WTC11 (cell line): Measurements from ENCODE around the gene INVS. TPM values are rescaled to one million over a fixed set of nuclear protein-coding genes. Genes with fewer than 3 reads are reported as not detected.

Source experiments
- ATAC-seq: fragments of 200-7000 bp; cut with Tn5 transposase; 2 replicates; pipeline ENCODE4 v1.10.0; 2021; ENCODE audit warnings: mild to moderate bottlenecking, moderate library complexity
- CTCF ChIA-PET: fragments of 300-600 bp; sonication (Branson Sonifier 250); formaldehyde crosslinking; loops from one replicate; lab custom pipeline; 2021; ENCODE audit warnings: antibody characterized with exemption; lab: Charles Lee
- POLR2A ChIA-PET: fragments of 350-600 bp; sonication (Branson Sonifier 250); formaldehyde crosslinking; loops from one replicate; lab custom pipeline; 2021; ENCODE audit warnings: antibody characterized with exemption; lab: Charles Lee
- DNase-seq: peaks from one replicate; pipeline ENCODE4 v3.0.0; 2021; ENCODE audit warnings: low spot score
- H3K27ac Mint-ChIP-seq: 2 replicates; pipeline ENCODE4 v1.8.0; 2021; ENCODE audit warnings: mixed read lengths
- H3K27me3 Mint-ChIP-seq: 2 replicates; pipeline ENCODE4 v1.8.0; 2021; ENCODE audit warnings: low read depth, mild to moderate bottlenecking, moderate library complexity, mixed read lengths
- H3K36me3 Mint-ChIP-seq: 2 replicates; pipeline ENCODE4 v1.8.0; 2021; ENCODE audit warnings: mixed read lengths
- H3K4me1 Mint-ChIP-seq: 2 replicates; pipeline ENCODE4 v1.8.0; 2022; ENCODE audit warnings: mixed read lengths
- H3K4me3 Mint-ChIP-seq: 2 replicates; pipeline ENCODE4 v1.8.0; 2021; ENCODE audit warnings: mild to moderate bottlenecking, moderate library complexity, mixed read lengths
- H3K9me3 Mint-ChIP-seq: 2 replicates; pipeline ENCODE4 v1.8.0; 2021; ENCODE audit warnings: mixed read lengths
- CDX4 ChIP-seq: fragments of 250-450 bp; sonication (Bioruptor Pico); IDR thresholded peaks from 2 replicates; pipeline ENCODE4 v1.9.0; 2021; ENCODE audit warnings: moderate library complexity, mild to moderate bottlenecking, inconsistent platforms, borderline replicate concordance
- CREM ChIP-seq: sonication (generic); formaldehyde crosslinking; IDR thresholded peaks from 2 replicates; pipeline ENCODE4 v1.8.1; 2022; ENCODE audit warnings: mild to moderate bottlenecking, missing genetic modification reagents, moderate library complexity
- FOXP1 ChIP-seq: sonication (generic); formaldehyde crosslinking; IDR thresholded peaks from 2 replicates; pipeline ENCODE4 v1.8.0; 2022; ENCODE audit warnings: missing genetic modification reagents, mild to moderate bottlenecking, moderate library complexity, borderline replicate concordance
- GRHL2 ChIP-seq: fragments of 250-450 bp; sonication (Bioruptor Pico); IDR thresholded peaks from 2 replicates; pipeline ENCODE4 v1.8.0; 2022; ENCODE audit warnings: mild to moderate bottlenecking, moderate library complexity; ENCODE audit not compliant: insufficient replicate concordance, severe bottlenecking
- HMGA2 ChIP-seq: fragments of 250-450 bp; sonication (Bioruptor Pico); IDR thresholded peaks from 2 replicates; pipeline ENCODE4 v1.4.0; 2021; ENCODE audit warnings: mild to moderate bottlenecking, moderate library complexity
- HMGXB4 ChIP-seq: sonication (generic); formaldehyde crosslinking; IDR thresholded peaks from 2 replicates; pipeline ENCODE4 v1.8.1; 2023; ENCODE audit warnings: mild to moderate bottlenecking, moderate library complexity, missing genetic modification reagents
- IRF2 ChIP-seq: sonication (generic); formaldehyde crosslinking; IDR thresholded peaks from 2 replicates; pipeline ENCODE4 v1.8.0; 2022; ENCODE audit warnings: low read depth, missing genetic modification reagents, borderline replicate concordance
- JUN ChIP-seq: sonication (generic); formaldehyde crosslinking; IDR thresholded peaks from 2 replicates; pipeline ENCODE4 v1.8.0; 2023; ENCODE audit warnings: mild to moderate bottlenecking, missing genetic modification reagents
- OVOL2 ChIP-seq: fragments of 250-450 bp; sonication (Bioruptor Pico); IDR thresholded peaks from 2 replicates; pipeline ENCODE4 v1.9.0; 2021; ENCODE audit warnings: mild to moderate bottlenecking, borderline replicate concordance
- PRDM15 ChIP-seq: sonication (generic); formaldehyde crosslinking; IDR thresholded peaks from 2 replicates; pipeline ENCODE4 v1.8.0; 2022; ENCODE audit warnings: missing genetic modification reagents
- PREB ChIP-seq: sonication (generic); formaldehyde crosslinking; IDR thresholded peaks from 2 replicates; pipeline ENCODE4 v1.8.1; 2022; ENCODE audit warnings: mild to moderate bottlenecking, missing genetic modification reagents, moderate library complexity, borderline replicate concordance
- RORB ChIP-seq: fragments of 250-450 bp; sonication (Bioruptor Pico); IDR thresholded peaks from 2 replicates; pipeline ENCODE4 v1.9.0; 2021; ENCODE audit warnings: mild to moderate bottlenecking
- TCF7 ChIP-seq: sonication (generic); formaldehyde crosslinking; IDR thresholded peaks from 2 replicates; pipeline ENCODE4 v1.8.0; 2022; ENCODE audit warnings: mild to moderate bottlenecking, low read depth, missing genetic modification reagents, moderate library complexity
- ZBTB21 ChIP-seq: sonication (generic); formaldehyde crosslinking; IDR thresholded peaks from 2 replicates; pipeline ENCODE4 v1.8.1; 2023; ENCODE audit warnings: mild to moderate bottlenecking, missing genetic modification reagents, borderline replicate concordance
- ZBTB43 ChIP-seq: sonication (generic); formaldehyde crosslinking; IDR thresholded peaks from 2 replicates; pipeline ENCODE4 v1.8.1; 2023; ENCODE audit warnings: mild to moderate bottlenecking, missing genetic modification reagents
- ZNF396 ChIP-seq: fragments of 250-450 bp; sonication (Bioruptor Pico); IDR thresholded peaks from 2 replicates; pipeline ENCODE4 v1.8.0; 2021; ENCODE audit warnings: mild to moderate bottlenecking, moderate library complexity, borderline replicate concordance
- total RNA-seq: library from RNA; stranded (reverse); gene quantifications from 3 replicates; pipeline ENCODE4 v1.2.3, GENCODE V29; 2021

INVS gene
- total RNA-seq, 1 experiment from 2014 or later: 8.1 TPM

- Mint-ChIP-seq H3K27me3 (no peaks in the 10 kb centered on the region), H3K4me1 (peaks cover 15% of the 10 kb centered on the region), H3K27ac (no peak overlapping the region), H3K4me3 (no peak overlapping the region), H3K9me3 (0 out of 2 replicates have a peak, but pooled peaks cover 2% of the 10 kb centered on the region), H3K36me3 (peaks cover 78% of the 10 kb centered on the region)
- ATAC-seq (no peak), DNase-seq (no peak)
- no peak for TF ChIP-seq OVOL2
- no peak for TF ChIP-seq TCF7
- no peak for TF ChIP-seq RORB
- TF ChIP-seq PRDM15 (CRISPR knock-in tag): no peak
- TF ChIP-seq JUN (CRISPR knock-in tag): no peak
- no peak for TF ChIP-seq ZBTB43
- no peak for TF ChIP-seq GRHL2 (CRISPR knock-in tag)
- TF ChIP-seq ZNF396 (CRISPR knock-in tag): no peak
- no peak for TF ChIP-seq HMGA2
- CTCF ChIA-PET: interaction anchor here (1.8 kb wide), 1 partner anchor 18 kb away, joined by 7 read pairs; no protein-coding TSS in a partner anchor
- POLR2A ChIA-PET: no interaction called here
These were observed 208.0 kb downstream of the INVS start for GRCh38 chr9:100307080-100307479.

- CTCF ChIA-PET: interaction anchor here (1.8 kb wide), 1 partner anchor 16 kb away, joined by 7 read pairs; no protein-coding TSS in a partner anchor
- TF ChIP-seq PREB (CRISPR knock-in tag) (no peak), FOXP1 (no peak), IRF2 (CRISPR knock-in tag) (no peak), HMGXB4 (CRISPR knock-in tag) (no peak), ZBTB21 (no peak), CDX4 (CRISPR knock-in tag) (no peak), CREM (no peak)
- peaks cover 8% of the 10 kb centered on the region for H3K9me3 Mint-ChIP-seq
- no peak overlapping the region for H3K4me3 Mint-ChIP-seq
- no peaks in the 10 kb centered on the region for H3K27me3 Mint-ChIP-seq
- DNase-seq (no peak), ATAC-seq (no peak)
- POLR2A ChIA-PET: no interaction called here
- H3K27ac Mint-ChIP-seq: no peak overlapping the region
- H3K4me1 Mint-ChIP-seq: peaks cover 12% of the 10 kb centered on the region
- H3K36me3 Mint-ChIP-seq: peaks cover 77% of the 10 kb centered on the region
These were observed 210.0 kb downstream of the INVS start for GRCh38 chr9:100308965-100309564.
